Activated CD8-positive, alpha-beta memory T cell treated with anti-CD3 and anti-CD28 coated beads, Interleukin-2, amount 50 U/mL, for 1 hour (primary cell): Measurements from ENCODE around the gene SLC16A7.

Source experiments
- DNase-seq: peaks from one replicate; pipeline ENCODE4 v3.0.0-alpha.2; 2020; ENCODE audit errors: extremely low read depth

Gene SLC16A7

DNA sequence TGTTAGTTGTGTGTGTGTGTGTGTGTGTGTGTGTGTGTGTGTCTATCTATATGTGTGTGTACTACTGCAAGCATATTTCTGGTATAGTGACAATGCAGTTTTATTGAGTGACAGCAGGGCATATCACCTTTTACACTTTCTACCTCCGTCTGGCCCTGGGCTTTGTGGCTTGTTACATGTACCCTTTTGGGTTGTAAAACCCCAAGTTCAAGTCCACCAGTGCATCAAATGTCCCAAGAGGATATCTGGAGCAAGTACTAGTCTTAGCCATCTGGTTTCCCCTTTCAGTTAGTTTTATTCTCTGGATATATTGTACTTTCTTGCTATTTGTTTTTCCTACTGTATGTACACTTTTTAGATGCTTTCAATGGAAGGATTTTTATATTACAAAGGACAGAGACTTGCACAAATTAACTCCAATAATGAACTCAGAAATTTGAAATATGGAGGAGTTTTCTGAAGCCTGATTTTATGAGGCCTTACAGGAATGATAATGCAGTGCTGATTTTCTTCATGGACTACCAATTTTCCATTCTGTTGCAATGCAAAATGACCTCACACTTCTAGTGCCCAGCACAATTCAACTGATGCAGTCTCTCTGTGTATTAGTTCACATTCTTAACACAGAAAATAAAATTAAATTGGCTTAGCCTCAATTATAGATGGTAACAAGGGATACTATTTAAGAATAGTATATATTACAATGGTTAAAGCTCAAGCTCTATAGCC, 29.1 kb downstream of the SLC16A7 start:
- DNase-seq: no peak

DNA sequence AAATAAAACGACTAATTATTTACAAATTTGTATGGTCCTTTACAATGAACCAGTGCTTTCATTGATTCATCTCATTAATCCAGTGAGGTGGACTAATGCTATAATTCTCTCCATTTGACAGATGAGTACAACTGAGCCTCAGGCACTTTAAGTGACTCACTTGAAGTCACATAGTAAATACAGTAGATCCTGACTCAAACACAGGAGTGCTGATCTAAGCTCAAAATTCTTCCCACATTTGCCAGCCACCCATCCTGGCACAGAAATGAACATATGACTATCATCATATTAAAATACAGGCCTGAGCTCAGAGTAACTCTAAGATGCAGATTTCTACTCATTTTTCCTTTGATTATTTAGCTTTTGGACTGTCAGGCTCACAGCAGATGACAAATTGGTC, 30.6 kb downstream of the SLC16A7 start:
- DNase-seq: no peak

DNA sequence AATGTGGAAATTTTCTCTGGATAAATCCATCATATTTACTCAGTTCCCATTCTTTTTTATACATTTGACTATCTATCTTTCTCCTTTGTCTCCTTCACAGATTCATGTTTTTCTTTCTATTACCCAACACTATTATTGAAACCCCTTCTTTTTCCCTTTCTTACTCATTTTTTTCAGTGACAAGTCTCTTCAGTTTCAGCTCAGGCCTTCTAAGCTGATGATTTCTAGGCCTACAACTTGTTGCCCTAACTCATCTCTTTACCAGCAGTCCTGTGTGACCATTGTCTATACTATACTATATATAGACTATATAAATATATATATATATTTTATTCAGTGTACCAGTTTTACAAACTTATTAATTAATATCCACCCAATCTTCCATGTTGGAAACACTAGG, 31.8 kb downstream of the SLC16A7 start:
- DNase-seq: no peak

DNA sequence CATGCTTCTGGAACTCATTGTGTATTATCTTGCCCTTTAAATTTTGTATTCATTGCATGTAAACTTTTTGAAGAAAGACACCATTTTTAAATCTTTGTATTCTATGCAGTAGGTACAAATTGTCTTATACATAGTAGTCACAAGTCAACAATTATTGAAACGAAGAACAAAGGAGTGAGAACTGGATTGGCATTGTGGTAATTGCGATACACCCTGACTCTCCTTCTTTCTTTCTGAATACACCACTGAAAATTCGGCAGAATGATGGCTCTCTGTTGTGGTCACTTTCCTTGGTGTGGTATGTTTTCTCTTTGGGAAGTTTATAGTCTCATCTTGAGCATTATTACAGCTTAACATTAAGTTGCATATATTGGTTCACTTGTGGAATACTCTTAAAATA, 34.1 kb downstream of the SLC16A7 start:
- DNase-seq: no peak

DNA sequence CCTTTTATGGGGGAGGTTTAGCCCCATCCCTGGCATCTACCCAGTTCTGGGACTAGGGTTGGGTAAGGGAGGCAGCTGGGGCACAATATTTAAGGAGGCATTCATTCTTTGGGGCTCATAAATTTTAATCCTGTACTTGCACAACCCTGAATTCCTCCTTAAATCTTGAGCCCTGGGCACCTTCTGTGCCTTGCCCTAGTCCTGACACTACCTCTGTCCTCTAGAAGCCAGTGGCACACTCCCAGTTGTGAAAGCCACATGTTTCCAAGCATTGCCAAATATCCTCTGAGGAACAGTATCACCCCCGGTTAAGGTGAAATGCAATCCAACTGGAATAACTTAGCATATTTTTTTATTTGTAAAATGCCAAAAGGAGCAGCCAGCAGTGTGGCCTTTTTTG, 36.6 kb downstream of the SLC16A7 start:
- DNase-seq: no peak

DNA sequence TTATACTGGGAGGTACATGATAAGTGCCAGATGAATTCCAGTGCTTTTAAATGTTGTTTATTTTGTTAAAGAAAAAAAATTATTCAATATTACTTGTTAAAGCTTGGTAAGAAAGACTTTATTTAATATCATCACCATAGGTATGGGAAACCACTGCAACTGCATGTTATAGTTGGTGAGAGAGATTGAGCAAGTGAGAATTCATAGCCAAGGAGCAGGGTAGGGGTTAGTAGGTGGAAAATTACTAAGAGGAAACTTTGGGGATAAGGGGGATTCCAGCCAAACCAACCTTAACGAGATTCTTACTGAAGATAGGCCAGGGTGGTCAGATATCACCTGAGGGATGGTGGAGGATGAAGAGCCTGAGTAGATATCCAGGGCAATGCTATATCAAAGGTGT, 38.4 kb downstream of the SLC16A7 start:
- DNase-seq: no peak

DNA sequence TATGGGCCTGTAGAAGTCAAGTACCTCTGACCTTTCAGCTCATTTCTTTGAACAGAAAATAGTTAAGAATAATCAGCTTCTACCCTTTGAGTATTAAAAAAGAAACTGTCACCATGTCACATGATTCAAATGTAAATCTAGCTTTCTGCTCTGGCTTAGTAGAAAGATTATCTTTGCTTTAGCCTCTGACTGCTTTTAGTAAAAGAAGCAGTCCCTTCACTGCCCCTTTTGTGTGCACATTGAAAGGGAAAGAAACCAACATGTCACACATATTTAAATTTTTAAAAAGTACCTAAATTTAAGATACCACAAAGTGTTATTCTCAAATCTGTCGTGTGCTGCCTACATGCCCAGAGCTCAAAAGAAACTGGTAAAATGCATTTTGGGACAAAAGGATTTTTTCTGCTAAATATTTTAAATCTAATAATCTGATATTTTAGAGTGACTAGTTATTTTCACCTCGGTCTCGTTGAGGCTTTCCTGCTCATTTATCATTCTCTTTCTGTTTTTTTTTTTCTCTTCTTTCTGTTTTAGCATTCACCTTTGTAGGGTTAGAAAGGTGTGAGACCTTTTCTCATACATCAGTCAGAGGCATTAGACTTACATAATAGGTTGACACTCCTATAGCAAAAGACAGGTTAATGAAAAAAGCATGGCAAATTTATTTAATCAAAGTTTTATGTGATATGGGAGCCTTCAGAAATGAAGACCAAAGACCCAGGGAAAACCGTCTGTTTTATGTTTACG, 41.3 kb downstream of the SLC16A7 start:
- DNase-seq: no peak

DNA sequence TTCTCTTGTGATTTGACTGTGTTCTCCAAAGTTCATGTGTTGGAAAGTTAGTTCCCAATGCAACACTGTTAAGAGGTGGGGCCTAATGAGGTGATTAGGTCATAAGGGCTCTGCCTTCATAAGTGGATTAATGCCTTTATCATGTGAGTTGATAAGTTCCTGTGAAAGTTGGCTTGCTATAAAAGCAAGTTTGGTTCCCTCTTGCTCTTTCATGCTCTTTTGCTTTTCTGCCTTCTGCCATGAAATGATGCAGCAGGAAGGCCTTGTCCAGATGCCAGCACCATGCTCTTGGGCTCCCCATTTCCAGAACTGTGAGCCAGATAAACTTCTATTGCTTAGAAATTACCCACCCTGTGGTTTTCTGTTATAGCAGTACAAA, 41.9 kb downstream of the SLC16A7 start:
- no peak for DNase-seq

DNA sequence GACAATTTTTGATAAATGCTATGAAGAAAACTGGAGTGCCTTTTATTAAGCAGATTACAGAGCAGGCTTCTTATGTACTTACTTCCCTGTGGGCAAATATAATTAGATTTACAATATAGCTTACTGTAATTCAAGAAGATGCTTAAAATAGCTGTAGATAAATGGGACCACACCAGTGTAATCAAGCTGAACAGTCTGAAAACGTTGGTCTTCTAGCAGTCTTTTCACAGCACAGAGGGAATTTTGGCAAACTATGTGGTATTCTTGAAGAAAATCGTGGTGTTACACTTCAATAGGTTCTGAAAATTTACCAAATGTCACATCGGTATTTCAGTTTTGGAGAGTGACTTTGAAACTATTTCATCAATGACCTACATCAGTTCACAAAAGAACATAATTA, 47.7 kb downstream of the SLC16A7 start:
- DNase-seq: no peak

DNA sequence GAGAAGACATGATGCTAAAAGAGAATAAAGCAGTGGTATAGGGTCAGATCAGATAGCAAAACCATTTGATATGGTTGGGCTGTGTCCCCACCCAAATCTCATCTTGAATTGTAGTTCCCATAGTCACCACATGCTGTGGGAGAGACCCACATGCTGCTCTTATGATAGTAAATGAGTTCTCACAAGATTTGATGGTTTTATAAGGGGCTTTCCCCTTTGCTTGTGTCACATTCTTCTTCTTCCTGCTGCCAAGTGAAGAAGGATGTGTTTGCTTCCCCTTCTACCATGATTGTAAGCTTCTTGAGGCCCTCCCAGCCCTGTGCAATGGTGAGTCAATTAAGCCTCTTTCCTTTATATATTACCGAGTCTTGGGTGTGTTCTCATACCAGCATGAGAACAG, 49.4 kb downstream of the SLC16A7 start:
- no peak for DNase-seq

DNA sequence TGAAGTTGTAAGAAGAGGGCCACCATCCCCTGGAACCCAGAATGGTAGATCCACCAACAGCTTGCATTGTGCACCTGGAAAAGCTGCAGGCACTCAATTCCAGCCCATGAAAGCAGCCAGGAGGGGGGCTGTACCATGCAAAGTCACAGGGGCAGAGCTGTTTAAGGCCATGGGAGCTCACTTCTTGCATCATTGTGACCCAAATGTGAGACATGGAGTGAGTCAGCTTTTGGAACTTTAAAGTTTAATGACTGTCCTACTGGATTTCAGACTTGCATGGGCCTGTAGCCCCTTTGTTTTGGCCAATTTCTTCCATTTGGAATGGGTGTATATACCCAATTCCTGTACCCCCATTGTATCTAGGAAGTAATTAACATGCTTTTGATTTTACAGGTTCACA, 50.8 kb downstream of the SLC16A7 start:
- no peak for DNase-seq

DNA sequence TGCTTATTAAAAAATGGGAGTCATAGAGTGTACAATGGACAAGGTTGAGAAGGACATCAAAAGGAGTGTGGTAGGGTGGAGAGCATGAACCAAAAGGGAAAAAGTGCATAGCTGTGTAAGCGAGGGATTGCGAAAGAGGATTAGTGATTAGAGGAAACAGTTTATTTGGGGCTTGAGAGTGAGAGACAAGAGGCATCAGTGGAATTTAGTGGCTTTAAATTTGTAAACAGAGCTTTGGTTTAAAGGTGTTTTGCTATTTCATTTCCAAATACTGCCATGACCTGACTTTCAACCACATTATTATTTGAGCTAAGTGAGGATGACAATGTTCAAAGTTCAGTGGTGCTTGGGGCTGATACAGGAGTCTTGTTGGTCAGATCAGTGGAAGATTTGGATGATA, 53.4 kb downstream of the SLC16A7 start:
- DNase-seq: no peak

DNA sequence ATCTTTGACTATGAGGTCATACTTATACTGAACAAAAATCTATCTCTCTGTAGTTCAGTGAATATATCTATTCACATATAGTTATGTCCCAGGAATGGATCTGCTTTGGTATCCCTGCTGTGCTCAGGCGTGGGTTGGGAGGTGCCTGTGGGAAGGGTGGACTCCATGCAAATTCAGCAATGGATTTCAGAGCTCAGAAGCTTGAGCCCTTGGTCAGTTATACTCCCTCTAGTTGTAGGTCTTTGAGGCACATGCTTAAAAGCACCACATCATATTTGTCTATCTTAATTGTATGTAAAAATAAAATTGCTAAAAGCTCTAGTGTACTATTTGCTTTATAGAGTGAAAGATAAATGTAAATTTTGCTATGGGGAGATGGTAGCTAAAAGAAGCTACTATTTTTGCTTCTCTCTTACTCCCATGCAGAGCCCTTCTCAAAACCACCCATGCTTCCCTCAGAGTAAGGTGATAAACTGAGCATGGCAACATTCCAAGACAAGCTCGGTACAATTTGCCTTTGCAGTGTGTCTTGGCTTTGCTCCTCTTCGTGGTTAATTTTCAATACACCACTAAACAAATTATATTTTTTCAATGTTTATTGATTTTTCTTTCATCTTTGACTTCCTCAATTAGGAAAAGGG, 54.9 kb downstream of the SLC16A7 start:
- no peak for DNase-seq

DNA sequence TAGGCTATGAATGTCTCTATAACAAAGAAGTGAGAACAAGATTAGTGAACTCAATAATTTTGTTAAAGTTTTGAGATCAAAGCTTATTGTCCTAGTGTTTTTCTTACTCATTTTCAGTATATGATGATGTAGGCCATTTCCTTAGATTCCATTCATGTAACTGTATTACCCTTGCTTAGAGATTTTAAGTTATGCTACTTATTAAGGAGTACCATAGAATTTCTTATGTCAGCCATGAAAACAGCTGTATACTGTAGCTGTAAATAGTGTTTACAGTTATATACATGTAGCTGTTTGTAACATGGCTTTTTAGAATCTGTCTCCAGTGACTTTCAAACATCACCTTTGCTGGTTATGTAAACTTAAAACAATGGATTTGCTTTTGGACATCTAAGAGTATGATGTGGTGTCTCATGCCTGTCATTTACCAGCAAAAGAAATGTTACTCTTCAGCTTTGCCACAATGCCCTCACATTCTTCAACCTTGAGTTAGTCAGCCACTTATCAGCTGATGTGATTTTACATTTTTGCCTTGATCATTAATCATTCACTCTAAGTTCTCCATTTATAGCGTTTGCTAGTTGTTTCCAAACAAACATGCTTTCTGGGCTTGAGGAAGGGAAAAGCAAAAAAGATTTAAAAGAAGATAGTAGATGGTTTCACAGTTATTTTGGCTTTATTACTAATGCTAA, 55.5 kb downstream of the SLC16A7 start:
- no peak for DNase-seq

DNA sequence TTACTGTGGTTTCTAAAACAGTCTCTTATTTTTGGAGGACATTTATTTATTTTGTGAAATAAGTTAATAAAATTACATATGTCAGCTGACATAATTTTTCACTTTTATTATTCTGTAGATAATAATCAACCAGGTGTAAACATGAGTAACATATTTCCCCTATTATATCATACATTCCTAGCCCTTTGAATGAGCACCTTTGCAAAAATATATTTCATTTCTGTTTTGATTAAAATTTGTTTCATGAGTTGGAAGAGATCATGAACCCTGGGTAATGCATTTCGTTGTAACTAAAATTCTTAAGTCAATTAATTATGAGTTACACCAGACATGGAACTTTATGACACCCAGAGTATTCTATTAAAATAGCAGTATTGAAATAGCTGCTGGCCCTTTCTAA, 56.3 kb downstream of the SLC16A7 start:
- no peak for DNase-seq

DNA sequence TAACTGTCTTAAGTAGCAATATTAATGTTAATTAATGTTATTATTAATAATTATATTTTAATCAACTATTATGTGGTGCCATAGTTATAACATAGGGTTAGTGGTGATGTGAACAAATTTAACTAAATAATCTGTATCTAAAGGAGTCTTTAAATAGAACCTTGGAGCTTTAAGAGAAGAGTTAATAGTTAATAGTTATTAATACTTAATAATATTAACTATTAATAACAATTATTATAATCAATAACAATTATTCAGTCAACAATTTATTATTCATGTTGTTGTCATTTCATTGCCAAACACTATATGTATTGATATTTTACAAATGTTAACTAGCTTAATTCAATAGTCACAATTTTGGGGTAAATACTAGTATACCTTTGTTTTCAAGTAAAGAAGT, 58.2 kb downstream of the SLC16A7 start:
- no peak for DNase-seq

DNA sequence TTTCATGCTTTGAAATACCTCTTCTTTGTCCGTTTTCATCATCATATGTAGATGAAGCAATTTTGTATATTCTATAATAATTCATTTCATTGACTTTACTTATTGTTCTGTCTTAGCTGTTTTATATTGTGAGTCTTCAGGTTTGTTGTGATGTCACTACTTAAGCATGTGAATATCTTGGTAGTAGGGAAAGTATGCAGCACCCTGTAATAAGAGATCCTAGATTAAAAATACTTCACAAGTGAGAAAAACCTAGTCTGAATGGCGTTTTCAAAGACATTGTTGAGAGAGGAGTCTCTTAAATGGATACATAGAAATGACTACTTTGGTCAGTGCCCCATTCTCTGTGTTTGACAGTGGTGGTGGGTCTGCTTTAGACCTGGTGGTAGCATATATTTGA, 61.4 kb downstream of the SLC16A7 start:
- no peak for DNase-seq

DNA sequence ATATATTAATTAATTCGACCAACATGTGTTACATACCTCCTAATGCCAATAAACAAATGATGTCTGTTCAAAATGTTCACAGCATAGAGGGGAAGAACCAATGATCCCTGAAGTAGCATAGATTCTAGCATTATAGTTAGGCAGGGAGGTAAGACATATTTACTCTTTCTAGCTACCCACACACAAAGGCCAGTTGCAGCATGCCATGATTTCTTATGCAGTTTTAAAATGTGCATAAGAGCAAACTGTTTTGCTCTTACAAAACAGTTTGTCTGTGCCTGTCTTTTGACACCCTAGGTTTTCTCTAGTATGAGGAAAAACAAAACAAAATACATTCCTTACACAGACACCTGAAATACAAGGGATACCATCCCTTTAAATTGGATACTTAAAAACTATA, 61.9 kb downstream of the SLC16A7 start:
- no peak for DNase-seq

DNA sequence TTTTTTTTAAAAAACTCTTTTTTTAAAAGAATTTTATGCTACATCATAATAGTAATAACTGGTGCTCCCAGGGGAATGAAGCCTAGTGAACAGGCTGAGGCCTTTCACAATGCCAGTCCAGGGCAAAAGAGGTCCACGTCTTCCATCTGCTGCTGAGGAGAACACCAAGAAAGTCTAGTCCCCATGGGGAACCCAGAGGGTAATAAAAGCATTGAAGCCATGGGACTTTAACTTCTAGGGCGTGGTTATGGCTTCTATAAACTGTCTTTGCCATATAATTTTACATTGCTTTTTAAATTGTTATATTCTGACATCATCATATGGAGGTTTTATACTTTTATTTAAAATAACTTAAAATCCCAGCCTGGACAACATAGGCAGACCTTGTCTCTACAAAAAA, 64.3 kb downstream of the SLC16A7 start:
- DNase-seq: no peak

DNA sequence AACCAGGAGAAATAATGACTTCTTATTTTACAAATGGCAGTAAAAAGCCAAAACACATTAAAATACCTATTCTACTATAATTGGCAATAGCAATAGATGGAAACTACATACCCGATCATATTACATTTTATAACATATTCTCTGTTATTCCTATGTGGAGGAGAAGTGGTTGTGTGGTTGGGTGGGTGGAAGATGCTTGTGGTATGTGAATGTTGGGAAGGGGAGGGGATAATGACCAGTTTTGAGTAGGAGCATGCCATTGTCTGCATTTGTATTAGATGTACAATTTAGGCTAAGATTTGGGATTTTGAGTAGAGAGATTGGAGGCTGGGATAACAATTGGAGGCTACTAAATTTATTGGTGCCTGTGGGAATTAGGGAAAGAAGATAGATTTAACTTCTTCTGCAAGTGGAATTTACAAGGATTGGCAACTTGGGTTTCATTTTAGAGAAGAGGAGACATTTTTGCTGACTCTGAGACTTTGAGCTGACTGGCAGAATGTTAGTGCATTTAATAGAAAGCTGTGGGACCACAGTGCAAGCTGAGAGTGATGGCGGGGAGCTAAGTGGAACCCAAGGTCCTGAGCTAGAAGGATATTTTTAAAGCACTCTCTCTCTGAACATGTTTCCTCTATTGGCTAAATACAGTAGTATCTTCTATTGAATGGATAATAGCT, 65.2 kb downstream of the SLC16A7 start:
- no peak for DNase-seq

DNA sequence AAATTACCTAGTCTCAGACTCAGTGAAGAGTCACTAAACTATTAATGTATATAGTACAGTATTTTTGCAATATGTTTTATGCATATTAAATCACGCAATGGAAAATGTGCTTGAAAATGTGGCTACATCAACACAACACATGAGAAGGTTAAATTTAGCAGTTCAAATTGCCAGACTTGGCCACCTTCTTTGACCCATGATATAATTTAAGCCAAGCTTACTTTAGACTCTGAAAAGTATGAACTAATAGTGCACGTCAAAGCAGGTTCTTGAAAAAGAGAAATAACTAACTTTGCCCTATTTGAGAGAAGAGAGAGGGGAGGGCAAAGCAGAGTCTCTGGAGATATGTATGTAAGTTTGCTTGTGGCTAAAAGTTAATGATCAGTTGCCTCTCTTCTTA, 68.7 kb downstream of the SLC16A7 start:
- no peak for DNase-seq

DNA sequence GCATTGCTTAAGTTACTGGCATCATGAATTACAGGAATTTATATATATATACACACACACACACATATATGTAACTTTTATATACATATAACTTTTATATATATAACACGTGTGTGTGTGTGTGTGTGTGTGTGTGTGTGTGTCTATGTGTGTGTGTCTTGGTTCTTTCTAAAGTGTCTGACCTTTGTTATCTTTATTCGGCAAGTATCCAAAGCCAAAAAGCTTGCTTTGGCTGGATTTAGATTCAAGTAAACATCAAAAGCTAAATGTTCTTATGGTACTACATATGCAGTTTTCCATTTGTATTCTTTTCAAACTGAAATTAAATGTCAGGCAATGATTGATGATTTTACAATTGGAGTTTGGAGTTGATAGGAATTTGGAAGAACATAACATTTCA, 69.9 kb downstream of the SLC16A7 start:
- DNase-seq: no peak
